Fibroblast of the aortic adventitia (primary cell): ENCODE results near the gene SORBS1. TPM values are rescaled to one million over a fixed set of nuclear protein-coding genes. Genes with fewer than 3 reads are reported as not detected.

ENCODE experiments used
- DNase-seq: peaks from one replicate; pipeline ENCODE4 v3.0.0-alpha.2; 2010; ENCODE audit warnings: low read depth
- H3K4me3 ChIP-seq: 2 replicates; pipeline ENCODE4 v1.5.1; 2011; ENCODE audit warnings: low read depth, mild to moderate bottlenecking, control low read depth, low read length, moderate library complexity
- total RNA-seq: library from RNA; depleted of rRNA; stranded (reverse); fragments of >200 nt; gene quantifications from 2 replicates; pipeline ENCODE4 v1.2.3, GENCODE V29; 2012; ENCODE audit warnings: low replicate concordance
- TF ChIP-seq, protein P1 (sequence below): IDR thresholded peaks from 2 replicates; pipeline ENCODE4 v1.5.1; 2011; ENCODE audit warnings: mild to moderate bottlenecking, low read length, control low read depth, inconsistent platforms; ENCODE audit not compliant: insufficient read depth

SORBS1 gene
- total RNA-seq, 1 donor = 0.36 TPM

DNA sequence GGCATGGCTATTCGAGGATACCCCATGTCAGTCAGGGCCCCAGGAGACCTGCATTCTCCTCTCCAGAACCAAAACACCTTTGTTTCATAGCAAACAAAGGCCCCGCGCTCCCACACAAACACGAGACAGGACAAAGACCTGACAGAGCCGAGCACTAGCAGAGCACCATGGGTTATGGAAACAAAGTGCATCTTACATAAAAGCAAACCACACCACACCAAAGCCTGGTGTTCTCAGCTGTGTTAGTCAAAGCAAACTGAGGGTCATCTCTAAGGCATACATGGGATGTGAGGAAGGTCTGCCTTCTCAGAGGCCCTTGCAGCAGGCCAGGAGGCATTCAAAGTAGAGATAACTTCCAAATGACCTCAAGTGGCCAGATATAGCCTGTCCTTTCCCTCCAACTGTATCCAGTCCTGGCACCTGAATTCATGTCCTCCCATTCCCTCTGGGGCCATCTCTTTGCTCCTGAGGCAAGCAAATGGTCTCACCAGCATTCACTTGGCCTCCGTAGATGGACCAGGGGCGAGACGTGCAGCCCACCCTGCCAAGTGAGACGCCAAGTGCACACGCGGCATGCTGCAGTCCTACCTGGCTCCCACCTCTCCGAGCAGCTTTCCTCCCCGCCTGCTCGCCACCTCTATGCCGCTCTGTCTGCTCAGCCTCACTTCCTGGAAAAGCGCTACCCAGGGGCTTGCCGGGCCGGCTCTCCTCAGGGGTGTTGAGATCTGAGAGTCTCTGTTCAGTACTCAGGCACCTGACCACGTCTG lies 225.1 kb downstream of the SORBS1 start:
- DNase-seq = no peak
- TF ChIP-seq, protein P1, sequence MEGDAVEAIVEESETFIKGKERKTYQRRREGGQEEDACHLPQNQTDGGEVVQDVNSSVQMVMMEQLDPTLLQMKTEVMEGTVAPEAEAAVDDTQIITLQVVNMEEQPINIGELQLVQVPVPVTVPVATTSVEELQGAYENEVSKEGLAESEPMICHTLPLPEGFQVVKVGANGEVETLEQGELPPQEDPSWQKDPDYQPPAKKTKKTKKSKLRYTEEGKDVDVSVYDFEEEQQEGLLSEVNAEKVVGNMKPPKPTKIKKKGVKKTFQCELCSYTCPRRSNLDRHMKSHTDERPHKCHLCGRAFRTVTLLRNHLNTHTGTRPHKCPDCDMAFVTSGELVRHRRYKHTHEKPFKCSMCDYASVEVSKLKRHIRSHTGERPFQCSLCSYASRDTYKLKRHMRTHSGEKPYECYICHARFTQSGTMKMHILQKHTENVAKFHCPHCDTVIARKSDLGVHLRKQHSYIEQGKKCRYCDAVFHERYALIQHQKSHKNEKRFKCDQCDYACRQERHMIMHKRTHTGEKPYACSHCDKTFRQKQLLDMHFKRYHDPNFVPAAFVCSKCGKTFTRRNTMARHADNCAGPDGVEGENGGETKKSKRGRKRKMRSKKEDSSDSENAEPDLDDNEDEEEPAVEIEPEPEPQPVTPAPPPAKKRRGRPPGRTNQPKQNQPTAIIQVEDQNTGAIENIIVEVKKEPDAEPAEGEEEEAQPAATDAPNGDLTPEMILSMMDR = no peak
- H3K4me3 ChIP-seq = no peak overlapping the region

DNA sequence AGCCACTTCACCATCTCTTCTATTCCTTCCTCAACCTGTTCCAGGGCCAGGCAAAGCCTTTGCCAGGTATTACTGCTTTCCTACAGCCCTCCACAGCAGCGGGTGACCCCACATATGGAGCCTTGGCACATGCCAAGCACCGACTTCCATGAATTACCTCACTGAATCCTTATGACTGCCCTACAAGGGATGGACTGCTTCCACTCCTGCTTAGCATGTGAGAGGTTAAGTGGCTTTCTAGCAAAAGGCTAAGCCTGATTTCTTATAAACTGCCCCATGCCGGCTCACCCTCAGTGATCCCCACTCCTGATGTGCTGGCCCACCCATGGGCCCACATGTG lies 226.4 kb downstream of the SORBS1 start:
- no peak for DNase-seq
- no peak overlapping the region for H3K4me3 ChIP-seq
- TF ChIP-seq, protein P1 = no peak

DNA sequence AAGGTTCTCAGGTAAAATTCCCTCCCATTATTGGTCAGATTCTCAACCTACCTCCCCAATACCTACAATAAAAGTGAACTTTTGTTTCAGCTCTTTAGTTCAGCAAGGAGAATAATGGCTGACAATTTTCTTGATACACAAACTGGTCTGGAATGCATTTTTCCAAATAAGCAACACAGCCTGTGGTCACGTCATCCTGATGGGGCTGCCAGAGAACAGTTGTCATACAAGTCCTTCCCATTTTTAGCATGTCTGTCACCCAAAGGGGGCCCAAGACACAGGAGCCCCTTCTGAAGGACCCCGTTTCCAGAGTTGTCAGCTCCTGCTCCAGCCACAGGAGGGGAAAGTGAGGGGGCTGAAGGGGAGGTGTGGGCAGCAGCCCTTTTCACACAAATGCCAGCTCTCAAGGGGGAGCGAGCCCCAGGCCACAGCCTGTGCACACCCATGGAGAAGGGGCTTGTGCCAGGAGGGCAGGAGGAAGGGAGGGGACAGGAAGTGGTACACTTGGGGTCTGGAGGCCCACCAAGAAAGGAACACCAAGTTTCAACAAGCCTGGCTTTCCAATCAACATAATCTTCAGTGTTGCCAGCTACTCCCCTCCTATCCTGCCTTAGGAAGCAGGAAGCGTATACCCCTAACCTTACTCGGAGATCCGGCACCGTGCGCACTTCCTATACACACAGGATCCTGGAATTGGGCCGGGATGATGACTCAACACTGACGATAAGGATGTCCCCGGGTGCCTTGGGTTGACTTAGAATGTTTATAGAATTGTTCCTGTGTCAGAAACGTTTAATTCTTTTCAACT lies 227.0 kb downstream of the SORBS1 start:
- peak; percentile 86 for DNase-seq
- H3K4me3 ChIP-seq = no peak overlapping the region
- TF ChIP-seq, protein P1 = no peak

GRCh38 chr10:95332666-95333249 lies 228.4 kb downstream of the SORBS1 start:
- DNase-seq = no peak
- TF ChIP-seq, protein P1 = no peak
- H3K4me3 ChIP-seq = no peak overlapping the region

DNA sequence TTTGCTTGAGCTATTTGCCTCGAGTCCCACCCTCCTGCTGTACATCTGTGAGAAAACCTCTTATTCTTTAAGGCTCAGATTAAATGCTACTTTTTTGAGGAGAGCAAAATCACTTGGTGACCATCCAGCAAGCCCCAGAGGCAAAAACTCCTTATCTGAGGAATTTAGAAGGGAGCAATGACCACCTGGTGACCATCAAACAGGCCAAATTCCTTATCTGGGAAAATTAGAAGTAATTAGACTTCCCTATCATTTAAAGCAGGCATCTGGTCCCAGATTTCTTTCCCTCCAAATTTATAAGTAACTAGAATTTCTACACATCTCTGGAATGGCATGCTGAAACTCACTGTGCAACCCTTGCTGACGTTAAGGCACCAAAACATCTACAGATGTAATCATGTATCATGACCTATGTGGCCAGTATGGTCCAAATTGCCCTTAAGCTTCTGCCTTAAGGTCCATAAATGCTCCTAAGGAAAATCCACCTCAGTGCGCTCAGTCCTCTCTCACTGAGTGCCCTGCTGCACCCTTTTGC lies 229.5 kb downstream of the SORBS1 start:
- no peak for DNase-seq
- no peak overlapping the region for H3K4me3 ChIP-seq

GRCh38 chr10:95330966-95331453 lies 230.2 kb downstream of the SORBS1 start:
- TF ChIP-seq, protein P1 = no peak
- peak; percentile 12 for DNase-seq
- H3K4me3 ChIP-seq = no peak overlapping the region

More for the DNA sequence above, 229.5 kb downstream of the SORBS1 start:
- TF ChIP-seq, protein P1 = no peak
